HUDEP-2 (cell line): Measurements from ENCODE around the gene PELI2.

Experiments used
- DNase-seq, 76 experiments: peaks; one replicate each; lab custom pipeline; 2025; ENCODE audit not compliant: unreplicated experiment in 76 of 76; lab: John Stamatoyannopoulos, UW

The PELI2 gene

DNA sequence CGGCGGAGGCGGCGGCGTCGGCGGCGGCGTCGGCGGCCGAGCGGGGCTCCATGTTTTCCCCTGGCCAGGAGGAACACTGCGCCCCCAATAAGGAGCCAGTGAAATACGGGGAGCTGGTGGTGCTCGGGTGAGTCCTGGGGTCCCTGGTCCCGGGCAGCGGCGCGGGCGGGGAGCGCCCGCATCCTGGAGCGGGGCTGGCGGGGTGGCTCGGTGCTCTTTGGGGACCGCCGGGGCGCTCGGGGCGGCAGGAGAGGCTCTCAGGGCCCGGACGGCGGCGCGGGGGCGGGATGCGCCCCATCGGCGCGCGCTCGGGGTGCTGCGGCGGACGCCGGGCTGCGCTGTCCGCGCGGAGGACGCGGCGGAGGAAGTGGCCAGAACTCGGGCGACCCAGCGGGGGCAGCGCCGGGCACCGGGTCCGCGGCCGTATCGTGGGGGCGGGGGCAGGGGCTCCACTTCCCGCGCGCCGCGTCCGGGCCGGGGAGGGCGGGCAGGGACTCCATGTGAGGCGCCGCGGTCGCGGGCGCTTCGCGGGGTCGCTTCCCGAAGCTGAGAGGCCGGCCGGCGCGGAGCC is 485 bp downstream of the PELI2 start:
- no peak for DNase-seq

DNA sequence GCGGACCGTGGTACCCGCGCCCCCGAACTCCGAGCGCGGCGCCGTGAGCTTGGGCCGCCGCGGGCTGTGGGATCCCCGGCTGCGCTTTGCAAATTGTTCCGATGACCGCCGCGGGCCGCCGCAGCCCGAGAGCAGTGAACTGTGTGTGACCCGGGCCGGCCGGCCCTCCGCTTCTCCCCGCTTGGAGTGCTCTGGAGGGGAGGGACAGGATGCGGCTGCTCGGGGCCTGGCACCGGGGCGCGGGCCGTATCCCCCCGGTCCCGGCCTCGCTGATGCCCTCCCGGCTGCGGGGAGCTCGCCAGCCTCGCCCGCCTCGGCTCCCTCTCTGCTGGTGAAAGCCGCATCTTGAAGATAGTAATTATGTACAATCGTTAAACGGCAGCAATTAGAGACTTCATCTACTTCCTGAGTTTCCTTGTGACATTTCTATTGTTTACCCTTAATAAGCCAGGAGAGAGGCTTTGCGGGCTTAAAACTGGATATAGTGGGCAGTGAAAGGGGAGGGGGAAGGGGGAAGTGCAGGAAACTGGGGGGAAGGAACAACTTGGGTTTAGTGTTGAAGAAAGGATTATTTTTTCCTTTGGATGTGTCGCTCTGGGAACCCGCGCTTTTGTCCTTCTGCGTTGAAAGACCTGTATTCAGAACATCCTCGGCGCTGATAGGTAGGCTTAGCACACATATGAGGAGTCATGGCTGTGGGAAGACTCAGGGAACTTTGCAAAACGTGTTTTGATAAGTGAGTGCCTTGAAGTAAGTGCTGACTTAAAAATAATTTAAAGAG is 1.2 kb downstream of the PELI2 start:
- no peak for DNase-seq

DNA sequence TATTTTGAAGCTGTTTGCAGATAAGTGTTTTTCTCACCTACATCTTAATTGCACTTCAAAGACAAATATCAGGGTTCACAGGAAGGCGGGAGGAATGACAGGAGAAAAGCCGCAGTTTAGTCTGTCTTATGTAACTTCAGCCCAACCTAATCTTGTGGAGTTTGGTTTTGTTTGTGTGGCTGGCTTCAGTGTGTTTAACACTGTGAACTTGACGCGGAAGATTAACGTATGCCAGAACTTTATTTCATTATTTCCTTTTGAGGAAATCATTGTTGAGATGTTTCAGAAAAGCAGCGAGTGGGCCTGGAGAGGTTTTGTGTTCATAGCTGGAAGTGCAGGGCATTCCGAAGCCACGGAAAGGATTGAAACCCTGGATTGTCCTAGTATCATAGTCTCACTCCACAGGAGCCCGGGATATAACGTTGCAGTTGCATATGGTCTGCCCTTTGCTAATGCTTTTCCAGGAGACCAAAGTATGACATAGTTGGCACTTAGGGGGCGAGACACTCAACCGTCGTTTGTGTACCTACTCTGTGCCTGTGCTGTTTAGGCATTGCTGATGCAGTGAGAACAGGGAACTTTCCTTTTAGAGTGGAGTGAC is 2.0 kb downstream of the PELI2 start:
- no peak for DNase-seq

DNA sequence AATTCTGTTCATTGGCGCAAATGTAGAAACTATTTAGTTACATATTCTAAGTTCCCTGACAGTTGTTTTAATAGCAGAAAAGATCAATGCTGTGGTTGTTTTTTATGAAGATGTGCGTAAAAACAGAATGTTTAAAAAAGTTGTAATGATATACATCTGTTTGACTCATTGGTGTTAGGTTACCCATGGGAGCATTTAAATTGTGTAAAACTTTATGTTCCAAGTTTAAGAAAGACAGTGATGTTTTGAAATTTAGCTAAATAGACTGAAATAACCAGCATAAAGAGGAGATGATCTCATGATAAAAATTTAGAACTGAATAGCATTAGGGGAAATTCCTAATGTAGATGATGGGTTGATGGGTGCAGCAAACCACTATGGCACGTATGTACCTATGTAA is 3.6 kb downstream of the PELI2 start:
- no peak for DNase-seq

DNA sequence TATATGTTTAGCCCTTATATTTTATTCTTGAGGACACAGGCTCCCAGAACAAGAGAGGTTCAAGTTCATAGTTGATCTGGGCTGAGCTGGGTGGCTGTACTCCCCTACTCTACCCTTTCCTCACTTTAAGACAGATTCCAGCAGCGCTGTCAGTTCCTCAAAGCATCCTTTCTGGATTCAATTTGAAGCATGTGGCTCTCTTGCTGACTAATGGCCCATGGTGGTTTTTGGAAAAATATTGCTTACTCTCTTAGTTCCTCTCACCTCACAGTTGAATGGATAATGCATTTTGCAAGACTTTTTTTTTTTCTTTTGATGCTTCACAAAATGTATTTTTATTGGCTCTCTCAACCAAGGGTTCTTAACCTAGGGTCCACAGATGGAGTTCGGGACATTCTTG is 4.1 kb downstream of the PELI2 start:
- no peak for DNase-seq

GRCh38 chr14:56124327-56124726 is 6.1 kb downstream of the PELI2 start:
- no peak for DNase-seq

- DNase-seq: no peak
Observed at GRCh38 chr14:56125772-56126636, 7.8 kb downstream of the PELI2 start.

DNA sequence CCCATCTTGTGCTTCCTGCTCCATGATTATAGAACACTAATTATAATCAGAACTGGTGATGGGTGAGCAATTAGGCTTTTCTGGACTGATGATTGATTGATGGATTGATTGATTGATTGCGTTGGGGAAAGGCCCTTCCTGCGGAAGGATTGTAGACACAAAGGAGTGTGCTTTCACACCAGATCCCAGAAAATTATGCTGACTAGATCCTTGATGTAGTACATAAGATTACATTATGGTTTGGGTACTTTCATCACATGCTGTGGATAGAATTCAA is 8.4 kb downstream of the PELI2 start:
- no peak for DNase-seq

- DNase-seq: no peak
Observed at GRCh38 chr14:56127156-56127555, 8.9 kb downstream of the PELI2 start.

DNA sequence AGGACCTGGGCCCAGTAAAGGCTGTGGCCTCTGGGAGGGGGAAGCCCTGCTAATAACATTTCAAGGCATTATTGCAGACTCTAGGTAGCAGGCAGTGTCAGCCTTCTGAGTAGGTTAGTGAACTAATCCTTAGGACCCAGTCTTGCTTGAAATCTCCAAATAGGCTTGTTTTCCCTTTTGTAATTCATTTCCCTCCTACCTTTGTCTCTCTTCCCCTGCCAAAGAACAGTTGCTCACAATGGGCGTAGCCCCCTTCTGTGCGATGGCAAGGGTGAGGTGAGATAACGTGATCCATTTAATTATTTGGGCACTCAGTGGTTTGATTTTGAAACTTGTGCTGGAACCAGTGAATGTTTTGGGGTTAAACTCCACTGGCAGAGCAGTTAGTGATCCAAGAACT is 10.9 kb downstream of the PELI2 start:
- no peak for DNase-seq

DNA sequence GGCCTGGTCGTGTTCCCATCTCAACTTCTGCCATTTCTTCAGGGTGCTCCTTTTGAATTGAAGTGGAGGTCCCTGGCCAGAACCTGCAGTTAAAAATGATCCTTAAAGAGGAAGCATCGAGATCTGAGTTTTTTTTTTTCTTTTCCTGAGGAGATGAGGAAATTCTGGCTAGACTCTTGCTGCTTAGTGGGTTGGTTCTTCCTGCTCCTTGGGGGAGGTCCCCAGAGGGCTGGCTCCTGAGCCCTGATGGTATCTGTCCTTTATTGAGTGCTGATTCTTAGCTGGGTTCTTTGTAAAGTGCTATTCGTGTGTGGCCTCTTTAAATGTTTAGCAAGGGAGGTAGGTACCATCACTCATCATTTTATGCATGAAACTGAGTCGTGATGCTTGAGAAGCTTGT is 11.7 kb downstream of the PELI2 start:
- no peak for DNase-seq

DNA sequence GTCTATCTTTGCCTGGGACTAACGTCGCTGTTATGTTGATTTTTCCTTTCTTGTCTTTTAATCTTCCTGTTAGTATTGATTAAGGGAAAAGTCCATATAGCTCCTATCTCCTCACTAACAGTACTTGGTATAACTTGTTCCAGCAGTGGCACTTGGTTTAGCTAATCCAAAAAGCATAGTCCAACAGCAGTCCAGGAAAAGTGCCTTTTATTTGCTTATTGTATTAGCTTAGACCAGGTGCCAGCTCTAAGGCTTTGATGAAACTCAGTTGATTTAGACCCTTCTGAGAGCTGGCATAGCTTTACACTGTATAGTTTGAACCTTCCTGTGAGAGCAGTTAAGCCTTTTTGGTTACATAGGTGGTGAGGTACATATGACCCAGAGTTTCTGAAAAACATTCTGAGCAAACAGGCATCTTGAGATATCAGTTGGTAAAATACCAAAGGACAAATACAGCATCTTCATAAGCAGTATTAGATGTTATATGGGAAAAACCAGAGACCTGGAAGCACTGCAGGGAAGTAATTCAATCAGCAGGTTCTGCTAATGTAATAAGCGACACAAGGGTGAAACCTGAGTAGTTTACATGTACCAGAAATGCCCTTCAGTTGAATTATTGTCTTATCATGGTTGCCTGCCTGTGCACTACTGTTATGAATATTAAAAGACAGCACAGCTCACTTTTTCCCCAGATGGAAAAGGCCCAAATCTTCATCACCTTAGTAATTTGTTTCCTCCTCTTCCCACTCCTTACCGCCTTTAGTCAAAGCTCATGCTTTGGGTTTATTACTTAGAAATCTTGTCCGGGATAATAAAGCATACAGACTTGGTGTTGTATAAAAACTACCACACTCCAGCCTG is 13.0 kb downstream of the PELI2 start:
- no peak for DNase-seq

- DNase-seq: no peak
Observed at GRCh38 chr14:56131865-56132833, 13.9 kb downstream of the PELI2 start.

DNA sequence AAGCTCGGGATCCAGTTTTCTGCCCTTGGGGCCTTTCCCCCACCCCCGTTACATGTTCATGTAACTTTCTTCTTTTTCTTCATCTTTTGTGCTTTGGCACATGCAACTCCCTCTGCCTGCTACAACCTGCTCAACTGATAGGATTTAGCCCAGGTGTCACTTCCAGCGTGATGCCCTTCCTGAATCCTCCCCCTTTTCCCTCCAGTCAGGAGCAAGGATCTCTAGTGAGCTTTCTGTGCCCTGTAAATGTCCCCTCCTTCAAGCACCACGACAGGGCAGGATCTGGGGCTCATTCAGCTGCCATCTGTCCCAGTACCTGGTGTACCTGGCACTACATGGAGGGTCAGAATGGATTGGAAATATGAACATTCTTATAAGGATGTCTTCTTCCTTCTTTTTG is 15.3 kb downstream of the PELI2 start:
- DNase-seq: no peak

DNA sequence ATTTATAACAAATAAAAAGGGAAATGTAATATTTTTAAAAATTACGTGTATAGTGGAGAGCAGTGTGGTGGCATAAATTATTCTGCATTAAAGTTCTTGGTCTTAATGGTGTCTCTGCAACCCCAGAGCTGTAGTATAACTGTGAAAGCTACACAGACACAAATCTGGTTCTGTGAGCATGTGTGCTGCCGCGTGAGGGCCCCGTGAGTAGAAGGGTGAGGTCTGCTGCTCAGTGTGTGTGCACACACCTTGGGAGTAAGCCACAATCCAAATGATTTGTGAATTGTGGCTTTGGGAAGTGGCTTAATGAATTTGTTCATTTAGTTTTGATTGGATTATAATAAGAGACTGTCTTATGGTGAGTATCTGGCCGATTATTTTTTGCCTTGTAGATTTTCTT is 16.8 kb downstream of the PELI2 start:
- DNase-seq: no peak

DNA sequence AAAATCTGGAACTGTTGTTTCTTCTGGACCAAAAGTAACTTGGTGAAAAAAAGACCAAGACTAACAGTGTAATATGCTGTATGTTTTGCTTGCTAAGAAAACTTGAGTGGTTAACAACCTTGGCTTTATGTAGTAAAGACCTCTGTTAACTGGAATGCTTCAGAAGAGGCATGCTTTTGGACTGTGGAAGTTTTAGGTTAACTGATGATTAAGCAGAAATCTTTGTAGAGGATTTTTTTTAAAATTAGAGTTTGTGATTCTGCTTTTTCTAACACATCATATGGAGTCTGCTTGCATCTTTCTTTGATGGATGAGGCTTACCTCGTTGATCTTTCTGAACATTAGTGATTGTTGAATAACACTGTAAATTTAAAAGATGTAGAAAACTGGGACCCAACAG is 17.5 kb downstream of the PELI2 start:
- DNase-seq: no peak

DNA sequence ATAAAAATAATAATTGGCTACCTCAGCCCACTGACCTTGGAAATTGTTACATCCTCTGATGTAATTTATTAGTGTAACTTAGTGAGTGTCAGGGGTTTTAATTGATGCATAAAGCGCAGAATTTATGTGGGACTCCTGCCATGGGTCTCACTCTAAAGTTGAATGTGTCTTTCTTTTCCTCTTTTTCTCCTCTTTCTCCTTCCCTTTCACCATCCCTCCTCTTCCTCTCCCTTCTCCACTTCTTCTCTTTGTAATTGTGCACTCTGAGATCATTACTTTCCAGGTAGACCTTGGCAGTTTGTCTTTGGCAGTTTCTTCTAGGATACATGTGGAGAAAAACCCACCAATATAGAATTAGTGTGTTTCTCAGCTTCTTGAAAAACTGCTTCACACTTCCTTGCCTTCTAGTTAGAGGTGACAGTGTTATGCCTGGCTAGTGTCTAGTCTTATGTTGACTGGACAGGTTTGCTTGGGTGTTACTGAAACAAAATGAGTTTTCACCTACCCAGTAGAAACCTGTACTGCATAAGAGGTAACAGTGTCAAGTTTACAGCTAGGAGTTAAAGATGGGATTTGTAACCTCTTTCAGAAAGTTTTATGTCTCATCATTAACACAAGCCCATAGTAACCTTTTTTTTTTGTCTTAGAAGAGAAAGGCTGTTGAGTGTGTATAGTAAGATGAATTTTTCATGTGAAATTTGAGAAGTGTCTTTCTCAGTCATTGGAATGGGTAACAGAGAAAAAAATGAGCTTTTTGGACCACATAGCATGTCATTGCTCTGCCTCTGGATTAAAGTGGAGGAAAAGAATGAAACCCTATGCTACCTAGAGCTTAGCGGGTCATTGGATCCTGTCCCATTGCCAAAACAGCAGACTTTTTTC is 18.6 kb downstream of the PELI2 start:
- DNase-seq: no peak

DNA sequence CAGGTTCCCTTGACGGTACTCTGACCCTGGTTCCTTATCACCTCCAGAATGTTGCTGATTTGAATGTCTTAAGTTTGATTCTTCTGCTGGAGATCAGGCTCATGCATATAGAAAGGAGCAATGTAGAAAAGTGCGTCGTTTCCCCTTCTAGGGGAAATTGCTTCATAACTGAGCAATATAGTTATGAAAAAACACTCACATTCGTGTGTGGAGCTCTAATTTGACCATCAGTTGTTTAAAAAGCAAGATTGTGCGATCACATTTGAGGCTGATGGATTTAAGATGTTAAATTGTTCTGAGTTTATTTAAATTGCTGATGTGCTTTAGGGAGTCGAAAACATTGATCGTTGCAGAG is 19.2 kb downstream of the PELI2 start:
- no peak for DNase-seq

- DNase-seq: no peak
Observed at GRCh38 chr14:56137849-56138248, 19.6 kb downstream of the PELI2 start.
